ENCODE results near the gene CD52. TPM values are rescaled to one million over a fixed set of nuclear protein-coding genes. Genes with fewer than 3 reads are reported as not detected.
"Not testable (repeated sequence)": the region's sequence is repeated elsewhere in the genome, so short reads cannot be mapped to it uniquely, and the experiment has no call there.

CD52 gene
- polyA plus RNA-seq, 3 donors, result 2.8 to 7.9 (median 5.3) TPM

DNA sequence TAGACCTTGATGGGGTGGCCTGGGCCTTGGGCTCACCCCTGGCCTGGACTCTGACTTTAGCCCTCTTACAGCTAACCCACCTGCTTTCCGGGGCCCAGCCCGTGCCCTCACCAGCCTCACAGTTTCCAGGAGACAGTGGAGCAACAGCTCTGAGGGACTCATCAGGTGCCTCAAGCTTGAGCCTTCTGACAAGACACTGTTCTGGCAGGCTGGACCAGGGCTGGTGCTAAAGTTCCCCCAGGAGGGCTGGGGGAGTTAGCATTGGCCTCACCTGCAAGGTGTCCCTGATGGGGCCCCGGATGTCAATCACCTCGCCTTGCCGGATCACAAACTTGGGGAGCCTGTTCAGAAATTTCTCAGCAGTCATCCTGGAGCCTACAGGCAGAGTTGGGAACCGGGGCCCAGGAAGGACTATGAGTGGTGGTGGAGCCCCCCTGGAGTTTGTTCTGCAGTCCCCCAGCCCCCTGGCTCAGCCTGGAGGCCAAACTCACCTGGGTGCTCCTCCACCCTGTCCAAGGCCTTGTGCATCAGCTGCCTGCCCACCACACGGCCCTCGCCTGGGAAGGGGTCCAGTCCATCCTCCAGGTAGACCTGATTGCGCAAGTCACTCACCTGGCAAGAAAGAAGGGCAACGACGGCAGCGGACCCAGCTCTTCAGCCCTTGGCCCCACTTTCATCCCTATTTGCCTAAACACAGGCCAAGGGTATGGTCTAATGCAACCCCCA, 33.7 kb upstream of the CD52 start:
- DNase-seq (ENCODE audit: low read depth in 3 of 3, low spot score in 2 of 3), result no peak

DNA sequence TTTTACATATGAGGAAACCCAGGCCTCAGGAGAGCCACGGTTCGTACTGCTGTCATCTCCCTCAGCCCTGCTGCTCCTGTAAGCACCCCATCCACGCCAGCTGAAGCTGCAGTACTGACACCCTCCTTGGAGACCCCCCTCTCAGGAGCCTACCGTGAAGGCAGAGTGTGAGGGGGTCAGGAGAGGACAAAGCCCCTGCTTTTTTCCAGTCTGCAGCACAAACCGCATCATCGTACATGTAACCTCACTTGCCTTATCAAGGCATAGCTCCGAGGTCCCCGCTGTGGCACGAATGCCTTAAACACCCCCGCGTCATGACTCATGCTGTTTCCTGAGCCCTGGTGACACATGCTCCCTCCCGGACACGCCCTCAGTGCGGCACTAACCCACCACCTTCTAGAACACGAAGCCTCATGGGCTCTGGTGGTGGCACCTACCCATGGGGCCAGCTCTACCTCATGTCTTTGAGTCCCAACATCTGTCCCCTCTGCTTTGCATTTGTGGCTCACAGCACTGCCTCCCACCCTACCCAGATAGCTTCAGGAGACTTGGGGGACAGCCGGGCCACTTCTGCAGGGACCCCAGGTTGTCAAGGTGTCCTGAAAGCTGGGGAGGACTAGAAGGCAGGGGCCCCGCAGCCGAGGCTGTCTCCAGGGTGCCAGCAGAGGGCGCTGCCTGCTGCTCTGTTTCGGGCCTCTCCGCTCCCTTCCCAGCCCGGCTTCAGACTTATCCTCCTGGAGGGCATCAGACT, 33.0 kb upstream of the CD52 start:
- no peak for DNase-seq (ENCODE audit: low read depth in 3 of 3, low spot score in 2 of 3)

DNA sequence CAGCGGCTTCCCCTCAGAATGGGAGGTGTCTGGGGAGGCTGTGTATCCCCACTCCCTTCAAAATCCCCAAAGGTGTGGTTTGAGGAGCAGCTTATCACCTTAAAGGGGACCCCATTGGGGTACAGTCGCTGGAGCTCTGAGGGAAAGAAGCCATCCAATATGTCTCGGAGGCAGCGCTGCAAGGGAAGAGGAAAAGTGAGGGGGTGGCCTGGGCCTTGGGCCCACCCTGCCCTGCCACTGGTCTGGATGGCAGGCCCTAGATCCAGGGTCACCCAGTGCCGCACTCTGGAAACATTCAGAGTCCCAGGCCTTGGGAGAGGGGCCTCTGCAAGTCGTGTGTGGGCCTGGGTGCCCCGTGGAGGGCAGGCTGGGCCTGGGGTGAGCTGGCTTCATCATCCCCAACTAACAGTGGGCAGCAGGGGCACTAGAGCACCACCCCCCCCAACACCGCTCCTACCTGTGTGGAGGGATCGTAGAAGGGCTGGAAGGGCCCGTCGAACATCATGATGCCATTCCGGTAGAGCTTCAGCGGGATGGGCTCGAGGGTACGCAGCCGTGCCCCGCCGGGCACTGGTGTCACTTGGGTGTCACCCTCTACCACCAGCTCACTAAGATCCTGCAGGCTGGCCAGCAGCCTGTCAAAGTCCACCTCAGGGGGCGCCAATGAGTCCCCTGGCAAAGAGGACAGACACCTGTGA, 32.2 kb upstream of the CD52 start:
- DNase-seq (ENCODE audit: low read depth in 3 of 3, low spot score in 2 of 3), result no peak

DNA sequence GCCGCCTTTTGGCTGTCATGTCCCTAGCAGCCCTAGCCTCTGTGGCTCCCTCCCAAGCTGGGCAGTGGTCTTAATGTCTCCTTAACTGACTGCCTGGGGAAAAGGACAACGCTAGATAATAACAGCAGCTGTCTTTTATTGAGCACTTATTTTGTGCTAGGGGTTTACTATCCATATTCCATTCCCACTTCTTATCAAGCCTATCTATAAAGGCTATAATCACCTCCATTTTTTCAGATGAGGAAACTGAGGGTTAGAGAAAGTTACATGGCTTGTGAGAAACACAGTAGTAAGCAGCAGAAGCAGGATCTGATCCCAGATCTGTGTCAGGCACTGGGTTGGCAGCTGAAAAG, 31.7 kb upstream of the CD52 start:
- DNase-seq (ENCODE audit: low read depth in 3 of 3, low spot score in 2 of 3), result no peak

DNA sequence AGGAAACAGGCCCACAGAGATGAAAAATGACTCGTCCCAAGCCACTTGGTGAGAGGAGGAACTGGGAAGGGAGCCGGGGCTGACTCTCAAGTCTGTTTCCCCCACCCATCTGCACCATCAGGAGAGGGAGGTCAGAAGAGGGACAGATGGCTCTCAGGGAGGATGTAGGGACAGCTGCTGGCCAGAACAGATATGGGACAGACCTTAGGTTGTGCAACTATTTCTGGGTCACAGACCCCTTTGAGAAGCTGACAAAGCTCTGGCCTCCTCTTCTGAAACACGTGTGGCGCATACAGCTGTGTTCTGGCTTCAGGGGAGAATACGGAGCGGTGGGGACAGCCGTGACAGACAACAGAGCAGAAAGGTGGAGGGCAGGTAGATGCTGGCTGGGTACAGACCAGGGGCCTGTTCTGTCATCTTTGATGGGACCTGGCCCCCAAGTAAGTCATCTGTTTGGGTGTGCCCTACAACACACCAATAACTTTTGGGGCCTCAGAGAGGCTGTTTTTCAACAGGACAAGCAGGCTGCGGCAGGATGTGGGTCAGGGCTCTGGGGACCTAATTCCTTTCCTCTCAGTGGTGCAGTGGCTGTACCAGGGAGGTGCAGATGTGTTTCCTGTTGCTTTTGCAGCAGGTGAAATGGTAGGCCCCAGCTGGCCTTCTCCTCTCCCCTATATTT, 30.6 kb upstream of the CD52 start:
- no peak for DNase-seq (ENCODE audit: low read depth in 3 of 3, low spot score in 2 of 3)

DNA sequence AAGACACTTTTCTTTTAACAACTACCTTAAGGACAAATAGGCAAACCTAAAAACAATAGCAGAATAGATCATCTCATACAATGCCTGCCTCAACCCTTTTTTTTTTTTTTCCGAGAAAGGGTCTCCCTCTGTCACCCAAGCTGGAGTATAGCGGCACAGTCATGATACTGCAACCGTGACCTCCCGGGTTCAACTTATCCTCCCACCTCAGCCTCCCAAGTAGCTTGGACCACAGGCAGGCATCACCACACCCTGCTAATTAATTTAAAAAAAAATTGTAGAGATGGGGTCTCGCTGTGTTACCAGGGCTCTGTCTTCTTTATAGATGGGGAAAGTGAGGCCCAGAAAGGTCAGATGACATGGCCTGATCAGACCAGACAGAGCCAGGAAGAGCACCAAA, 29.9 kb upstream of the CD52 start:
- no peak for DNase-seq (ENCODE audit: low read depth in 3 of 3, low spot score in 2 of 3)

DNA sequence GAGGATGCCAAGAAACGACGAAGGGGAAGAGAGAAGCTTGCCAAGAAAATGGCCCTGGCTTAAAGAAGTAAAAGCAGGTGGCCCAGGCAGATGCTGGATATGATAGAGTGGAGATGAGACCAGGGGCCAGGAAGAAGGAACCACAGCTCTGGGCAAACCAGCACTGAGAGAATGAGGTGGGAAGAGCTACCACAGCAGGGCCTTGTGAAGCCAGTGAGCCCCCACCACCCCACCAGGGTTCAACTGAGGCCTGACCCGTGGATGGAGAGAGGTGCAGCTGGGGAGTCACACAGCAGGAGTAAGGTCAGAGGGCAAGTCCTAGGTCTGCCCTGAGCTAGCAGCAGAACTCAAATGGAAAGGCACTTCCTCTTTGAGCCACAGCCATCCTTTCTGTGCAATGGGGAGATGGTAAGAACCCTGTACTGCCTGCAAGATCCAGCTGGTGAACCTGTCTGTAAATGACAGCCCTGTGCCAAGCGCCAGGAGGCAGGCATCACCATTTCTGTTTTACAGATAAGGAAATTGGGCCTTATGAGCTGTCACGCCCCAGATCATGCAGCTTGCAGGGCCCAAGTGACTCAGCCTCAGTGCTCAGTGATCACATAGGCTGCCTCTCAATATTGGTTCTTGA, 29.3 kb upstream of the CD52 start:
- no peak for DNase-seq (ENCODE audit: low read depth in 3 of 3, low spot score in 2 of 3)

DNA sequence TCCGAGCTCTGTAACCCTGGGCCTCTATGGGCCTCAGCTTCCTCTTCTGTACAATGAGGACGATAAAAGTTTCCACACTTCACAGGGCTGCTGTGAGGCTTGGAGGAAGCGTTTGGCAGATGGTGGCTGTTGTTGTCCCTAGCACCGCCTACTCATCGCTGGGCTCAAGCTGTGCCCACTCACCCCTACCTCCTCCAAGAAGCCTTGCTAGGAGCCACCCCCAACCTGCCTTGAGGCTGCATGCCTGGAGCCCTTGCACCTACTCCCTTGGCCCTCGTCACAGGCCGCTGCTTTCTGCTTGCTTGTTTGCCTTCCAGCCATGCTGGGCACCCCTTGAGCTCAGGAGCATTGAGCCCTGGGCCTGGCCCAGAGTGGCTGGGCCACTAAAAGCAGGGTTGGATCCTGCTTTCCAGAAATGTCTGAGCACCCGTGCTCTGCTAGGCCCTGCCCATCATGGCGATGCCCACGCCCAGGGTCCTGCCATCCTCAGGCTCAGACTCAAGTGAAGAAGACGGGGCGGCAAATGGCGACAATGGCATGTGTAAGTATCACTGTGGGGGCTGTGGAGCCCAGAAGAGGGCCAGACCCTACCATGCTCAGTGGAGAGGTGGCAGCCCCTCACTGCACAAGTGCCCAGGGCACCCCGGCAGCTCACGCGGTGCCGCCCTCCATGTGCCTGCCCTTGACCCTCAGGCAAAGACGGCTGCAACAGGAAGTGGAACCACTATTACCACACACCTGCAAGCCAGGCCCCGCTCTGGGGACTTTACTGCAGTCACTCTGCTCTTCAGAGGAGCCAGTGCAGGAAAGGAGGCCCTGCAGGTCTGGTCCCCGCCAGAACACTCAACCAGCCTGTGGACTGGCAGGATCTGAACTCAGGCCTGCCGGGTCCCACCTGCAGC, 28.3 kb upstream of the CD52 start:
- no peak for DNase-seq (ENCODE audit: low read depth in 3 of 3, low spot score in 2 of 3)

DNA sequence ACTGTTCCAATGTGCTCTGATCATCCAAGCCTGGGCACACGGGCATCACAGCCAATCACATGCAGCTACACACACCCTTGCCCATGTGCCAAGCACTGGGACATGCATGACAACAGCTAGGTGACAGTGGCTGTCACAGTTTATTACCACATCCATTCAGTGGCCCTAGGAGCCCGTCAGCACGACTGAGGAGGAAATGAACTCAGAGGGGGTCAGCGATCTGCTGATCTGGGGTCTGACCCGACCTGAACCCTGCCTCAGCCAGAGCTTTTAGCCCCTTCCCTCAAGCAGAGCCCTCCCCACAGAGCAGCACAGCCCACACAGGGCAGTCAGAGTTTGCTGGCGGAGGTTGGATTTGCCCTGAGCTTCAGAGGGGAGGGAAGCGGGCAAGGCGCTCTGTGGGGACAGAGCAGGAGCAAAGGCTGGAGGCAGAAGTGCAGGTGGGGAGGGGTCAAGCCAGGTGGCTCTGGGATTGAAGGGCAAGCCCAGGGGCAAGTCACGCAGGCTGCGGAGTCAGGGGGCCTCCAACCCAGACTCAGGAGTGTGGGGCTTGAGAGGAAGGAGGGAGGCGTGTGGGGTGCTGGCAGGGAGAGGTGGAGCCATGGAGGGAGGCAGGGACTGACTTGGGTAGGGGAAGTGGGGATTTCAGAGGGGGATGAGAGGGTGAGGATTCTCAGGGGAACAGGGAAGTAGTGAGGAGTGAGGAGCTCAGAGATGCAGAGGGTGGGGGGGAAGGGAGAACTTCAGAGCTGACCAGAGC, 27.5 kb upstream of the CD52 start:
- no peak for DNase-seq (ENCODE audit: low read depth in 3 of 3, low spot score in 2 of 3)

DNA sequence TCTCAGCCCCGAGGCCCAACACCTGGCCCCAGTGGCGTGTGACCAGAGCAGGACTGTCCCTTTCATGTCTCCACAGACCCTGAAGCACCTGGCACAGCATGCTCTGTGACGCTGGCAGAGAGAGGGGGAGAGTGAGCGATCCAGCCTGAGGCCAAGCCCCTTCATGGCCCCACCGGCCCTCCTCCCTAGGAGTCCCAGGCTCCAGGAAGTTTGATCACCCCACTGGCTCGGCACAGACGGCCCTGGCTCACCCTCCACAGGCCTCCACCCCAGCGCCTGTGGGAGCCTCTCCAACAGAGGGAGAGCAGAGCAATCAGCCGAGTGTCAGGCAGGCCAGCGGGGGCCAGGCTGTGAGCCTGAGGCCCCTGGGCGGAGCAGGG, 26.9 kb upstream of the CD52 start:
- DNase-seq (ENCODE audit: low read depth in 3 of 3, low spot score in 2 of 3), result no peak

DNA sequence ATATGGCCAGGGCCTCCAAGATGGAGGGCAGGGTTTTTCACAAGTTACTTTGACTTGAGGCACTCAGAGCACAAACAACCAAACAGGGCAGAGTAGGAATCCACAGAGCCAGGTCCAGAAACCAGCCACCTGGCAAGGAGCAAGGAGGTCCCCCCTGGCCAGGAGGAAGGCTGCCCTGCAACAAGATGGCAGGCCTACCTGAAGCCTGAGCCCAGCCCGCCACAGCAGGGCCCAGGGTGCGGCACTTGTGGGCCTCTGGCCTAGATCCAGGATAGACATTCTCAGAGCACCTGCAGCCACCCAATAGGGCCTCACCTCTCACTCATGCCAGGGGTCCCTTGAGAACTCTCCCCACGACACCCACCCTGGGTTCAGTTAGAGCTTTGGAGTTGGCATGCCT, 26.3 kb upstream of the CD52 start:
- DNase-seq (ENCODE audit: low read depth in 3 of 3, low spot score in 2 of 3), result no peak

DNA sequence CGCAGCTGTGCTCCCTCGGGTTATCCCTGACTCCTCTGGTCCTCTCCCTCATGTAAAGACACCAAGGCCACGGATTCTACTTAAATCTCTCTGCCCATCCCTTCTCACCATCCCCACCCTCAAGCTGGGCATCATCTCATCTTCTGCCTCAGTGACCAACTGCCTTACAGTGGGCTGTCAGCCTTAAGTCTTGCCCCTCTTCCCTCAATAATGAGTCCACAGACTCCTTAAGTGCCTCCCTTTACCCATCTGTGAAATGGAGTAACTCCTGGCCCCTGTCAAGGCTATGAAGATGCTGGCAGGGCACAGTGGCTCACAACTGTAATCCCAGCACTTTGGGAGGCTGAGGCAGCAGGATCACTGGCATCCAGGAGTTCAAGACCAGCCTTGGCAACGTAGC, 25.8 kb upstream of the CD52 start:
- DNase-seq (ENCODE audit: low read depth in 3 of 3, low spot score in 2 of 3), result no peak

DNA sequence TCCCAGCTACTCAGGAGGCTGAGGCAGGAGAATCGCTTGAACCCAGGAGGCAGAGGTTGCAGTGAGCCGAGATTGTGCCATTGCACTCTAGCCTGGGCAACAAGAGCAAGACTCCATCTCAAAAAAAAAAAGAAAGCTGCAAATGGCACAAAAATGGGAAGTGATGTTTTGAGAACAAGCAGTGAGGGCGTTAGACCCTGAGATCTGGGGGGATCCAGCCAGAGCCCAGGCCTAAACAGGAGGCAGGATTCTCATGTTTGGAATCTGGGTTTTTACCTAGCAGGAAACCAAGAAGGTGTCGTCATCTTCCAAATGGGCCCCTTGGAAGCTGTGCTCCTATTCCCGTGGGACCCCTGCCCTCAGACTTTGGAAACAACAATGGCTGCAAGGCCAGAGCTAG, 25.0 kb upstream of the CD52 start:
- DNase-seq (ENCODE audit: low read depth in 3 of 3, low spot score in 2 of 3), result not testable (repeated sequence)

DNA sequence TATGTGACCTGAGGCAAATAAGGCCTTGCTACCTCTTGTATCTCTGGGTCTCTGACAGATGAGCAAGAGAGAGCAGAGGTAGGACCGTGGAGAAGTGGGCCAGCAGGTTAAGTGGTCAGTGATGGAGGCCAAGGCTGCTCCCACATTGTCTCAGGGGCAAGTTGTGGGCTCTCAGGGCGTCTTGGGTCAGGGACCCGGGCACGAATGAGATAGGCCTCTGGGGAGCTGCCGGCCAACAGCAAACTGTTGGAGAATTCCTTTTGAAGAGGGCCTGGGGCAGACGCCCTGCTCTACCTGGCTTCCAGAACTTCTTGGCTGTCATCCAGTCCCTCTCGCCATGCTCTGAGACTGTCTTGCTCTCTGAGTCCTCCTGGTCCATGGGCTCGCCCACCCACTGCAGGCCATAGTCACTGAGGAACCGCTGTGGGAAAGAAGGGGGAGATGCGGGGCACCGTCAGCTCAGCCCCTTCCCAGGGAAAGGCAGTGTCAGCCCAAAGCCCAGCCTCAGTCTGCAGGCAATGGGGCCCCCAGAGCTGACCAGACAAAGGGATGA, 23.8 kb upstream of the CD52 start:
- DNase-seq (ENCODE audit: low read depth in 3 of 3, low spot score in 2 of 3), result no peak

DNA sequence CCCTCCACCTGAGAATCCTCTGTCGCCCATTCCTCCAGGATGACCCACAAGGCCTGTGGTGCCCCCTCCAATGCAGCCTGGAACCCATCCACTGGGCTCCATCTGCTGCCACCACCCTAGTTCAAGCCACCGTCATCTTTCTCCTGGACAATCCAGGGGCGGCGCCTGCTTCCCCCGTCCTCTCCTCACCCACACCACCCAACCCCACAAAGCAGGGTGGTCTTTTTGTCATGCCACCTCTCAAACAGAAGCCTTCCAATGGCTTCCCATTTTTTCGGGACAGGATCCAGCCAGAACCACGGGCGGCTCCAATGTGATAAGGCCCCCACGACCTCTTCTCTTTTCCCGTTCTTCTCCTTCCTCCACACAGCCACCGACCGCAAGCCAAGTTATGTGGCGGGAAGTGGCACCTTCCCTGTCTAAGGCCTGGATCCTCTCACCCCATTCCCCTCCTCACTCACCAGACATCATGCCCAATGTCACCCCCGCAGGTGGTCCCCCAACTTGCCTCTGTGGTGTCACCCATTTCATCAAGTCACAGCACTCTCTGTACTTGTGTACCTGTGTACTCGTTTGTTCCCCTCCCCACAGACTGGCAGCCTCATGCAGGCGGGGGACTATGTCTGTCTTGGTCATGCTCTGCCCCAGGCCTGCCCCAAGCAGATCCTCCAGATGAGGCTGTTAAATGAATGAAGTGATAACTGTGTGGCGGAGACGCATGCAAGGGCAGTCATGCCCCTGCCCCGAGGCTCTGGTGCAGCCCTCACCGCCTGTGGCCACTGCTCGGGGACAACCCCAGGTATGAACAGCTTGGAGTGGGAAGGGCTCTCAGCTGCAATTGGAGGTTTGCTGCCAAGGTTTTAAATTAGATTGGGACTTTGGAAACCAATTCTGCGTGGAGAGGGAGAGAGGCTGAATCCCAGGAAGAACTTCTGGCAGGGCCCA, 22.3 kb upstream of the CD52 start:
- no peak for DNase-seq (ENCODE audit: low read depth in 3 of 3, low spot score in 2 of 3)

DNA sequence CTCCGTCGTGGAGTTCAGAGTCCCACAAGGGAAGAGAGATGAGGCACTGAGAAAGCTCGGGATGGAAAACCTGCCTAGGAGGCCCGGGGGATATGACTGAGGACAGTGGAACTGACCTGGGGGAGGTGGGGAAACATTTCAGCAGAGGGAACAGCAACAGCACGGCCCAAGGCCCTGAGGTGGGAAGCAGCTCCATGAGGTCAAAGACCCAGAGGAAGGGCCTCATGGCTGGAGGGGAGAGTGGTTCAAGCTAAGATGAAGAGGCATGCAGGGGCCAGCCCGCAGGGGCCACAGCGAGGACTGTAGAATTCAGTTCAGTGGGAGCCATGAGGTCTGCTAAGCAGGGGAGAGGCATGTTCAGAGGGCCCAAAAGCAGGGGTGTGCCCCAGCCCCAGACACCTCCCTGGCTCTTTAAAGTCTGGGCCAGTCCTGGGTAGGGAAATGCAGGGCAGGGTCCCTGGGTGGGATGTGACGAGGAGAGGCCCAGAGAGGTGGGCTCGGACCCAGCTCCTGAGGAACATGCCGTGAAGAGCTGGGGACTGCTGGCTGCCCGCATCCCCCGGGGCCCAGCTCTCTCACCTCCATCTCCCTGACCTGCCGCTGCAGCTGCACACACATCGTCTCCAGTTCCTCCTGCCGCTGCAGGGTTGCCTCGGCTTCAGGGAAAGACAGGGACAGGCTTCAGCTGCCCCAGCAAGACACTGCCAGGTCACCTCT, 21.3 kb upstream of the CD52 start:
- DNase-seq (ENCODE audit: low read depth in 3 of 3, low spot score in 2 of 3), result no peak

Measured in right renal cortex interstitium (tissue), 3 donors.